ENCODE results near the gene TBC1D13.
A peak's percentile ranks its signal among the peaks of the same experiment; 100 is the strongest.
"Not testable (repeated sequence)": the region's sequence is repeated elsewhere in the genome, so short reads cannot be mapped to it uniquely, and the experiment has no call there.

Gene TBC1D13

GRCh38 chr9:128835246-128836210, 48.5 kb downstream of the TBC1D13 start:
- intact Hi-C loops (cut with DNase I): no loop called here
- no peak for DNase-seq

DNA sequence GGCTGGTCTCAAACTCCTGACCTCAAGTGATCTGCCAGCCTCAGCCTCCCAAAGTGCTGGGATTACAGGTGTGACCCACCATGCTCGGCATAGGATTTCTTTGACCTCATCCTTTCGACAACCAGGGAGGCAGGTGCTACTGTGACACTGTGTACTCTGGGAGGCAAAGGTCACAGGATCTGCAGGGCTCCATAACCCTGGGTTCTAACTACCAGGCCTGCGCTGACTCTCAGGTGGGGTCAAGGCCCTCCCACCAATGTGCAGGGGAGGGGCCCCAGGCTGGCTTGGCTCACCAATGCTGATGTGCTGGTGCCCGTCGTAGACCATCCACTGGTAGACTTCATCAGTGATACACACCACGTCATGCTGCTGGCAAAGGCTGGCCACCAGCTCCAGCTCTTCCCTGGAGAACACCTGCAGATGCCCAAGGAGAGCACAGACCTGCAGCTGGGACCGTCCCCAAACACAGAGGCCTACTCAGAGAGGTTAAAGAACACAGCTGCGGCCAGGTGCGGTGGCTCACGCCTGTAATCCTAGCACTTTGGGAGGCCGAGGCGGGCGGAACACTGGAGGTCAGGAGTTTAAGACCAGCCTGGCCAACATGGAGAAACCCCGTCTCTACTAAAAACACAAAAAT, 49.6 kb downstream of the TBC1D13 start:
- no peak for DNase-seq
- intact Hi-C loops (cut with DNase I): no loop called here

GRCh38 chr9:128838338-128838737, 51.3 kb downstream of the TBC1D13 start:
- no peak for DNase-seq
- intact Hi-C loops (cut with DNase I): no loop called here

GRCh38 chr9:128840524-128840923, 53.5 kb downstream of the TBC1D13 start:
- intact Hi-C loops (cut with DNase I): no loop called here
- DNase-seq: no peak

GRCh38 chr9:128841694-128842492, 54.8 kb downstream of the TBC1D13 start:
- intact Hi-C loops (cut with DNase I): no loop called here
- DNase-seq: peak in 4 of 42 donors; percentile 19 to 53 (median 34)

DNA sequence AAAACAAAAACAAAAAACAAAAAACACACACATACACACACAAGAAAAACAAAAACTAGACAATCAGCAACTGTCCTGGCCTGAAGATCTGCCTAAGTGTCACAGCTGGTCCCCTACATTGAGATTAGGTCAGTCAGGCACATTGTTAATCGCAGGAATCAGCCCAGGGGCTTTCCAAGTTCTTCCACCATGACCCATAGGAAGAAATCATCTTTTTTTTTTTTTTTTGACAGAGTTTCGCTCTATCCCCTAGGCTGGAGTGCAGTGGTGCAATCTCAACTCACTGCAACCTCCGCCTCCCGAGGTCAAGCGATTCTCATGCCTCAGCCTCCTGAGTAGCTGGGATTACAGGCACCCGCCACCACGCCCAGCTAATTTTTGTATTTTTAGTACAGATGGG, 56.1 kb downstream of the TBC1D13 start:
- intact Hi-C loops (cut with DNase I); DNase-seq: not testable (repeated sequence)

DNA sequence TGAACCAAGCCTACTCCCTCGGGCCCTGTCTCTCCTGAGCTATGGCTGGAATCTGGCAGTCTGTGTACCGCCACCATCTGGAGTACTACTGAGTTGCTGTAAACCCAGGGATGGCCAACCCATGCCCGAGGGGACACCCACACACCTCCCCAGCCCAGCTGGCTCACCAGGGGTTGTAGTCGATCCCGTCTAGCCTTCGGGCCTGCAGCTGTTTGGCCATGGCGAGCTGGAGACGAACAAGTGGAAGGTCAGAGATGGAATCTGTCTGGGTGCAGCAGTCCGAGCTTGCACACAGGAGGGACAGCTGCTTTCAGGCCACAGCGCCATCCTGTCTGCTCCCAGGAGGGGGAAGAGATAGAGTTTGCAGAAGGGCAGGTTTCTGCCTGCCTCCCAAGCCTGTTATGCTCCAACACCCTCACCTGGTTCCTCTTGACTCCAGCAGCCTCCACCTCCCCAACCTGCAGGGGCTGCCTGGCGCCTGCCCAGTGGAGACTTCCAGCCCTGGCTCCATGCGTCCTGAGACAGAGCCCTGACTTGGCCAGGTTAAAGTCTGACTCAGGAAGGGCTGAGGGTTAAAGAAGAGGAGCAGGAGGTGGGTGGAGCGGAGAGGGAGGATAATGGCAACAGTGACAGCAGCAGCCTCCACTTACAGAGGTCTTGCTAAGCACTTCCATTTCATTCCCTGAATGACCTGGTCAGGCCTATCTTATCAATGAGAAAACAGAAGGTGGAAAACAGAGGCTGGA, 58.3 kb downstream of the TBC1D13 start:
- DNase-seq: no peak
- intact Hi-C loops (cut with DNase I): no loop called here

DNA sequence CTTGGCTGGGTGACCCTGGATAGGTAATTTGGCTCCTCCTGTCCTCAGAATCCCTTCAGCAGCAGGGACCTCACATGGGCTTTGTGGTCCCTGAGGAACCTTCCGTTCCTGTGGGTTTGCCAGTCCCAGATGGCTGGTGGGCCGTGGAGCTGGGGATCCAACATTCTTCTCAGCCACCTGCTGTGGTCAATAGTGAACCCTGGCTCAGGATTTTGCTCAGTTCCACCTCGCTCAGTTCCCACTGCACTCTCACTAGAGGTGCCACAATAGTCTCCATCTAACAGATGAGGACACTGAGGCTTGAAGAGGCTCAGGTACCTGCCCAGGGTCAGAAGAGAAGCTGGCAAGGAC, 59.6 kb downstream of the TBC1D13 start:
- intact Hi-C loops (cut with DNase I): no loop called here
- no peak for DNase-seq

- intact Hi-C loops (cut with DNase I): no loop called here
- no peak for DNase-seq
Measured at GRCh38 chr9:128847803-128848202, 60.8 kb downstream of the TBC1D13 start.

GRCh38 chr9:128851024-128851423, 64.0 kb downstream of the TBC1D13 start:
- DNase-seq; intact Hi-C loops (cut with DNase I): not testable (repeated sequence)

DNA sequence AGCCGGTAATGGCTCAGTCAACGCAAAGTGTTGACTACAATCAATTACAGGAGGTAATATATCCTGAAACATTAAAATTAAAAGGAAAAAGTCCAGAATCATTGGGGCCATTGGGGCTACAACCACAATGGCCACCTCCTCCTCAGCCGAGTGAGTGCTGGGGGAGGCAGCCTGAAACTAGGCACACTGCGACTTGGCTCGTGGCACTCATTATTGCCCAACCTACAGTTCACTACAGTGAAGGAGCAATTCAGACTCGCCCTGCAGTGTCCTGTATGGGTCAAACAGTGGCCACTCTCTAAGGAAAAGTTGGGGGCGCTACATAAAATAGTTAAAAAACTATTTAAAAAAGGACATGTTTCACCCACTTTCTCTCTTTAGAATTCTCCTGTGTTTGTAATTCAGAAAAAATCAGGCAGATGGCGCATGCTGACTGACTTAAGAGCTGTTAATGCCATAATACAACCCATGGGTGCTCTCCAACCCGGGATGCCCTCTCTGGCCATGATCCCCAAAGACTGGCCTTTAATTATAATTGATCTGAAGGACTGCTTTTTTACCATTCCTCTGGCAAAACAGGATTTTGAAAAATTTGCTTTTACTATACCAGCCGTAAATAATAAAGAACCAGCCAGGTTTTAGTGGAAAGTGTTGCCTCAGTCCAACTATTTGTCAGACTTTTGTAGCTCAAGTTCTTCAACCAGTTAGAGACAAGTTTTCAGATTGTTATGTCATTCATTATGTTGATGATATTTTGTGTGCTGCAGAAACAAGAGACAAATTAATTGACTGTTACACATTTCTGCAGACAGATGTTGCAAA, 64.9 kb downstream of the TBC1D13 start:
- DNase-seq: peak in 38 of 42 donors; percentile 21 to 85 (median 55)
- intact Hi-C loops (cut with DNase I): not testable (repeated sequence)

GRCh38 chr9:128852646-128853045, 65.6 kb downstream of the TBC1D13 start:
- DNase-seq; intact Hi-C loops (cut with DNase I): not testable (repeated sequence)

- intact Hi-C loops (cut with DNase I); DNase-seq: not testable (repeated sequence)
Measured at GRCh38 chr9:128854454-128854853, 67.4 kb downstream of the TBC1D13 start.

GRCh38 chr9:128858476-128858875, 71.4 kb downstream of the TBC1D13 start:
- intact Hi-C loops (cut with DNase I); DNase-seq: not testable (repeated sequence)

All from head of caudate nucleus (tissue), 42 donors.